Mesenteric fat pad (tissue), 1 donor: Measurements from ENCODE around the gene RAB19. TPM values are rescaled to one million over a fixed set of nuclear protein-coding genes. Genes with fewer than 3 reads are reported as not detected.

Experiments
- DNase-seq: peaks from one replicate; pipeline ENCODE4 v3.0.0-alpha.2; 2020; ENCODE audit warnings: low spot score
- long read RNA-seq: library from polyadenylated mRNA; unstranded; transcript quantifications from one replicate; pipeline ENCODE4 v2.0.0, GENCODE V29; 2020
- total RNA-seq: library from RNA; stranded (reverse); fragmentation: NEBNext Ultra II Directional; extraction: Animal tissue kit (Norgen Biotek cat#: 25700); gene quantifications from one replicate; pipeline ENCODE4 v1.2.1, GENCODE V29; 2021
- donor health status: DM: yes; HTN: yes; CAD: no.

The RAB19 gene, protein sequence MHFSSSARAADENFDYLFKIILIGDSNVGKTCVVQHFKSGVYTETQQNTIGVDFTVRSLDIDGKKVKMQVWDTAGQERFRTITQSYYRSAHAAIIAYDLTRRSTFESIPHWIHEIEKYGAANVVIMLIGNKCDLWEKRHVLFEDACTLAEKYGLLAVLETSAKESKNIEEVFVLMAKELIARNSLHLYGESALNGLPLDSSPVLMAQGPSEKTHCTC
- not detected for total RNA-seq
- long read RNA-seq = 0 reads

DNA sequence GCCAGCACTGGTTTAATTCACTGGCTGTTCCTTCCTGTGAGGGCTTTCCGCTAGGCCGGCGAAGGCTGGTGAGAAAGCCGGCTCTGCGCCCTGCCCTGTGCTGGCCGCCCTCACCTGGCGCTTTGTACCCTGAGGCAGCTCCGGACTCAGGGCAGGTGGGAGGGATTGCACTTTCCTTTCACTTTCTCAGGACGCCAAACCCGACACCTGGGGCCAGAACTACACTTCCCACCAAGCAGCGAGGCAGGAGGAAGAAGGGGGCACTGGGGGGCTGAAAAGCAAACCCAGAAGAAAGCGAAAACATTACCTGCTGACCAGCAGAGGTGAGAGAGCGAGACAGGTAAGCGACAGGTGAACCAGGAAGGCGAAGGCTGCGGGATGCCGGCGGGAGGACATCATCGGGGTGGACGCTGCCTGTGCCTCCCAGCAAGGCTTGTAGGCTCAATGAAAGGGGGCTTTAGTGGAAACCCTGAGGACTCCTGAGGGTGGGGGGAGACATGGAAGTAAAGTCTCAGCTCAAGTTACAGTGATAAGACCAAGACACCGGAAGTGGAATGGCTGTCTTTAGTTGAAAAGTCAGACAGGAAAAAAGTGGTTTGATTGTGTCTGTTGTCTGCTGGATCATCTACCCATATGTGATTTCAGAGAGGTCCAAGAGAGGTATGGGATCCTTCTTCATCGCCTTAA lies at the start of gene RAB19:
TSS of gene RAB19 (plus strand) at position 181 of the 687 bp plus-strand sequence. CDS start 3,589 bp downstream, outside the sequence.
- no peak for DNase-seq

DNA sequence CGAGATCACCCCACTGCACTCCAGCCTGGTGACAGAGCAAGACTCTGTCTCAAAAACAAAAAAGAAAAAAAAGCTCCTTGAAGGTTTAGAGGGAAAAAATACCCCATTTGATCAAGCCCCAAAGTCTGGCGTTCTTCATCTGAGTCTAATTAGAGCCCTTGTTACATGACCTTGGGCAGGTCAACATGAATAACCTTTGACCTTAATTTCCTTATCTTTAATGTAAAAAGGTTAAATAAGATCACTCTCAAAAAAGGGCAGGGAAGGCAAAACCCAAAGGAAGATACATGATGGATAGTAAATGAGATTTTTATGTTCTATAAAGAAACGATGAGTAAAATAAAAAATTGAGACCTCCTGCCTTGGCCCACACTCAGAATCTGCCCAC lies 45.8 kb upstream of the RAB19 start:
- DNase-seq = no peak

GRCh38 chr7:140358412-140359051 lies 45.3 kb upstream of the RAB19 start:
- DNase-seq = no peak

- no peak for DNase-seq
Observed at GRCh38 chr7:140360697-140361229, 43.1 kb upstream of the RAB19 start.

GRCh38 chr7:140364819-140365218 lies 39.0 kb upstream of the RAB19 start:
- no peak for DNase-seq

DNA sequence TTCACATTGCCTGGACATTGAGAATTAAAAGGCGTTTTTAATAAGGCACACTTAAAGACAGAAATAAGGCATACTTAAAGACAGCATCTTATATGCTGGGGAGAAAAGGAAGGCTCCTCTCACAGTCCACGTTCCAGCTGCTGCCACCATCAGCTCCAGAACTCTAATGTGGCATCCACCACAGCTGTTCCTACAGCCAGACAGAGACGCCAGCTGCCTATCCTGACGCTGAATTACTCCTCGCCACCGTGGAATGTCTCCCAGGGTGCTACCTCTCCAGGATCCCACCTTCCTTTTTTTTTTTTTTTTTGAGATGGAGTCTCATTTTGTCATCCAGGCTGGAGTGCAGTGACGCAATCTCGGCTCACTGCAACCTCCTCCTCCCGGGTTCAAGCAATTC lies 36.3 kb upstream of the RAB19 start:
- DNase-seq = no peak

DNA sequence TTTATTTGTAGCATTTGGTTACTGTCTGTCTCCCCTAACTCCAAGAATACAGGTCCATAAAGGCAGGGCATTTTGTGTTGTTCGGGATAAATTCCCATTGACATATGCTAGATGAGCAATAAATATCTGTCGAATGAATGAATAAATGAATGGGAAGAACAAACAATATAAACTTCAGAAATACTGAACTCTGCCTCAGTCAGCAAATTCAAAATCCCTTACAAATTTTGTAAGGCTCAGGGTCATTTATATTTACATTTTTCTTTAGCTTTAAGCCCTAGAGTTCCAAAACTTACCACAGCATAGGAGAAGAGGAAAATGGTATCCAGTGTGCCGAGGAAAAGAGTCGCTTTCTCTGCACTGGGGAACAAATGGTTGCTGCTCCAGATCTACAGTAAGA lies 34.6 kb upstream of the RAB19 start:
- DNase-seq = no peak

DNA sequence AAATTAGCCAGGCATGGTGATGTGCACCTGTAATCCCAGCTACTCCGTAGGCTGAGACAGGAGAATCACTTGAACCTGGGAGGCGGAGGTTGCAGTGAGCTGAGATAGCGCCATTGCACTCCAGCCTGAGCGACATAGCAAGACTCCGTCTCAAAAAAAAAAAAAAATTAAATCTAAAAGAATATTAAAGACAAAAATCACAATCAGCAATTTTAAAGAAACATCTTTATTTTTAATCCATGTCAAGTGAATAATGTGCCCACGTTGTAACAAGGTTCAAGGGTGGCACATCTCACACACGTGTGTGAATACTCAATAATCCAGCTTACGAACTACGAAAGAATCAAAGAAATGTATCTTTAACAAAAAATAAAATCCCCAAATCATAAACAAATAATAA lies 28.5 kb upstream of the RAB19 start:
- no peak for DNase-seq

DNA sequence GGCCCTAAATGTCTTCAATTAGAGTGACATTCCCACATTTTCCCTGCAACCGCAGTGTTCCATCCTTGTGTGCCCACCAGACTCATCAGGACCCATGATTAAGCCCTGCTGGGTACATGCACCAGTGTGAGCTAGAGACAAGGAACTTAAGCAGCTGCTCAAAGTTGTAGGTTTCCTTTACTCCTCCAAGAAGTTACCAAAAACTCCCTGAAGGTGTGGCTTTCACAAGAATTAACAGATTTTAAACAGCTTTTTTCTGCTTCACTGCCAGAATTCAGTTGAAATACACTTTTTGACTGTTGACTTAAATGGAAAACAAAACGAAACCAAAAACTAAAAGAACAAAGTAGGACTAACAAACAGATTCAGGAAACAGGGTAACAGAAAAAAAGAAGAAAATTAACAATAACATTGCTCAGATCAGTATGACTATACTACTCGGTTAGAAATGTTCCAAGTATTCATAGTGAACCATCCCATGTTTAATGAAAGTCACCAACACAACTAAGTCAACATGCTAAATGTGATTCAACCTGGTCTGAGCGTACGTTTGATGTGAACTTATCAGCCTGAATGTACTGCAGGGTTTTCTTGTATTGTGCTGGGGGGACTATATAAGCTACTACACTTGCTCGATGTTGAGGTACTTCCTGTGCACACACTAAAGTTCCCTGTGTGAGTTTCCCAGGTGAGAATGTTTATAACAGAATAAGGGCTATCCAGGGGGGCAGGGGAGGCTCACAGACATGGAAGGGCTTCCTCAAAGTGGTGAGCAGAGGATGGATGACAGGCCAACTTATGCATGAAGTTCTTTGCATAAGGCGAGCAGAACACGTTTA lies 27.7 kb upstream of the RAB19 start:
- DNase-seq = peak; percentile 9

DNA sequence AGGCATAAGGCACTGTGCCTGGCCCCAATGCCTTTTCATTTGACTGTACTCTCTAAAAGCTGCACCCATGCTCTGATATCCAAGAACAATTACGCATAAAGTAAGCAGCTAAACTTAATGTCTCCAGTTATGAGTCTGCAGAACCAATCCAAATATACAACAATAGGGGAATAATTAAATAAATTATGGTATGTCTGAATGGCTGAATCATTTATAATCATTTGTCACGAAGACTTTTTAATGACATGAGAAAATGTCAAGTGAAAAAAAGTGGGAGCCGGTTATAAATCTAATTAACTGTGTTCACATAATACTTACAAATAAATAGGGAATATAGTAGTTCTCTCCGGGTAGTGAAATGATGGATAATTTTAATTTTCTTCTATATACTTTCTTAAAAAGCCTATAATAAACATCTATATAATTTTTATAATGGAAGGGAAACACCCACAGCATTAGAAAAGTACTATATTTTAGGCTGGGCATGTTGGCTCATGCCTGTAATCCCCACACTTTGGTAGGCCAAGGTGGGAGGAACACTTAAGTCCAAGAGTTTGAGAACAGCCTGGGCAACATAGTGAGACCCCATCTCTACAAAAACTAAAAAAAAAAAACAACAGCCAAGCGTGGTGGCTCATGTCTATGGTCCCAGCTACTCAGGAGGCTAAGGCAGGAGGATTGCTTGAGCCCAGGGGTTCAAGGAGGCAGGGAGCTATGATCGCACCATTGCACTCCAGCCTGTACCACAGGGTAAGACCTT lies 19.7 kb upstream of the RAB19 start:
- peak; percentile 22 for DNase-seq

DNA sequence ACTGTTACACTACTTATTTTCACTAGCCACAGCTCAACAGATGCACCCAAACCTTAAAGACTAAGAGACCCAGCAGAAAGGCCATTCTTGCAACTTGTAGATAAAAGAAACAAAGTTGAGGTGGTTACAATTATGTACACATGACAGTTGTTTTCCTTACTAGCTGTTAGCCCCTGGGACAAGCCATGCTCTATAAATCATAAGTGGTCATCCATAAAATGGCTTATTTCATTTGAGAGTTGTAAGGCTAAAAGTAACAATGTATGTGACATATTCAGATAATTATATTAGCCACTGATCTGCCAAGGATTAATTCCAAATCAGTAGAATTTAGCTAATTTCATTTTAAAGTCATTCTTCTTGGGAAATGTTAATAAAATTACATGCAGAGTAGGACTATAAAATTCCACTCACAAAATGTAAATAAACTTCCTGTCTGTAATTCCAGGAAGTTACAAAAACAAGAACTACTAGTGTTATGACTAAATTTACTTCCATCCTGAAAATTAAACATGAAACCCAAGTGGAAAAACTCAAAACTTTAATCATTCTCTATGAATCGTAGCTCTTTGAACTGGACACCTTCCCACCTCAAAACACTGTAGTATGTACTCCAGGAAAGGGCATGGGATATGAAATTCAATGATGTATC lies 18.8 kb upstream of the RAB19 start:
- no peak for DNase-seq

DNA sequence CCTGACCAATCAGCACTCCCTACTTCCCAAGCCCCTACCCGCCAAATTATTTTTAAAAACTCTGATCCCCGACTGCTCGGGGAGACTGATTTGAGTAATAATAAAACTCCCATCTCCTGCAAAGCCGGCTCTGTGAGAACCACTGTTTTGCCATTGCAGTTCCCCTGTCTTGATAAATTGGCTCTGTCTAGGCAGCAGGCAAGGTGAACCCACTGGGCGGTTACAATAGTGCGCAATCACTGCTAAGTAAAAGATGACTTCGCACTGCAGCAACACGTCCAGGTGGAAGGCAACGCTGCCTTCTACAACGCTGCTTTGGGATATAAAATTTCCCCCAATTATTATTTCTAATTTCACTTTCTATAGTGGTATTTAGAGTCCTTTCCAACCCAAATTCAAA lies 14.4 kb upstream of the RAB19 start:
- DNase-seq = no peak

DNA sequence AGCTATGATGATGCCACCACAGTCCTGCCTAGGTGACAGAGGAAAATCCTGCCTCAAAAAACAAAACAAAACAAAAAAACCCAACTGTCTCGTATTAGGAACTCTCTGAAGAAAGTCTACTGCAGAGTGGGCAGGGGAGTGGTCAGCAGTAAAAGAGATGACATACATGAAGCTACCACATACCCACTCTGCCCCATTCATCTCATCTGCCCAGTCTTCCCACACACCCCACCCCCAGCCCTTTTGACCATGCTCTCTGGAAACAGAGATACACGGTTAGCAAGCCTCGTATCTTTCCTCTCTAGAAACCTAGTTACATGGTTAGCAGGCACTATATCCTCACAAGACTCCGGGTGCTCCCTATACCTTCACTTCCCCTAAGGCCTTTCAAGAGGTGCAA lies 13.8 kb upstream of the RAB19 start:
- DNase-seq = peak; percentile 4

DNA sequence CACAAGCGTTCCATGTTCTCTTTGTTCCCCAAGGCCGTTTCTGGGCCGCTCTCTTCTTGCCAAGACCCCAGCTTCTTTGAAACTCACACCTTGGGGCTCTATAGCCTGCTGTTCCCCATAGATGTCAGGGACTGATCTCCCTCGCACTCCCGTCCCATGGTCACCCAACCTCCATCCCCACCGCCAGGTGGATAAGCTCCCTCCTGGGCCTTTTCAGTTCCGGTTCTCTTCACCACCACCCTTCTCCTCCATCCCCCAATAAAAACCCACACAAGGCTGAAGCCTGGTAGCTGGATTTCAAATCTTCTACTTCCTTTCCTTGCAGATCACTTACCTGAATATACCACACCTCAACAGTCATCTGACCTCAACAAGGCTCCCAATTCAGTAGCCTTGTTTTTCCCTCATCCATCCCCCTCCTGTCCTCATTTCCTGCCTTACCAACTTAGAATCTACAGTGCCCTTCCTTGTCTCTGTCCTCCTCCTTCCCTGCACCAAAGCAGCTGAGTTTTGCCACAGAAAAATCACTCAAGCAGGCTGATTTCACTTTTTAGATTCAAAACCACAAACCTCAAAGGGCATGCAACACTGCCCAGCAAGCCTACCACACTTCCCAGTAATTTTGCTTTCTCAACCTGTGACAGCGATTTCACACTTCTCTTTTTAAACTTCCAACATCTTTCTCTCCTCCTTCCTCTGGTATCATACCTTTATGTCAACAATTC lies 13.2 kb upstream of the RAB19 start:
- DNase-seq = peak; percentile 62

GRCh38 chr7:140391634-140392033 lies 12.2 kb upstream of the RAB19 start:
- DNase-seq = no peak

- peak; percentile 41 for DNase-seq
Observed at GRCh38 chr7:140393756-140394306, 10.0 kb upstream of the RAB19 start.

GRCh38 chr7:140397784-140398750 lies 5.8 kb upstream of the RAB19 start, which contains the start of gene SLC37A3:
Gene SLC37A3, minus strand, starts transcription at chr7:140398530. Its CDS starts 16,004 bp downstream, at chr7:140382526.
- peak; percentile 96 for DNase-seq

DNA sequence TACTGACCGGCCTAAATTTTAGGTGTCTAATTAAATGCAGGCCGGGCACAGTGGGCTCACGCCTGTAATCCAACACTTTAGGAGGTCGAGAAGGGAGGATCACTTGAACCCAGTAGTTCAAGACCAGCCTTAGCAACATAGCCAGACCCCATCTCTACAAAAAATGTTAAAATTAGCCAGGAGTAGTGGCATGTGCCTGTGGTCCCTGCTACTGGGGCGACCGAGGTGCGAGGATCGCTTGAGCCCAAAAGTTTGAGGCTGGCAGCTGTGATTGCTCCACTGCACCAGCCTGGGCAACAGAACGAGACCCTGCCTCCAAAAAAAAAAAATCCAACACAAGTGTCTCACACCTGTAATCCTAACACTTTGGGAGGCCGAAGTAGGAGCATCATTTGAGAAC lies 5.0 kb upstream of the RAB19 start:
- DNase-seq = peak; percentile 28
